ENCODE results near the gene PKD2L1. TPM values are rescaled to one million over a fixed set of nuclear protein-coding genes. Genes with fewer than 3 reads are reported as not detected.
A peak's percentile ranks its signal among the peaks of the same experiment; 100 is the strongest.

The PKD2L1 gene
- total and polyA plus RNA-seq, 10 of the 15 experiments (the other 5 are each of a cell fraction or from before 2014, with no cell fraction given), result 0.05 to 0.17 (median 0.08) TPM; not detected in 6

- TF ChIP-seq E2F8 (IDR thresholded peaks at IDR 0.05; ENCODE audit: low read depth, partially characterized antibody) (no peak), SIN3A (IDR thresholded peaks at IDR 0.05; ENCODE audit: low read depth, low read length) (0 out of 2 replicates have a peak, but pooled peaks have one; percentile 9), PAX8 (IDR thresholded peaks at IDR 0.05) (no peak), MEF2B (IDR thresholded peaks at IDR 0.05; ENCODE audit: partially characterized antibody, poor library complexity, severe bottlenecking) (no peak), SREBF1 (IDR thresholded peaks at IDR 0.05; ENCODE audit: low read length) (no peak), ZNF207 (IDR thresholded peaks at IDR 0.05; ENCODE audit: borderline replicate concordance) (0 out of 2 replicates have a peak, but pooled peaks have one; percentile 54), SMC3 (IDR thresholded peaks at IDR 0.05; ENCODE audit: borderline replicate concordance, low read length) (no peak), NFXL1 (IDR thresholded peaks at IDR 0.05; ENCODE audit: borderline replicate concordance) (no peak), NRF1 (conservative IDR thresholded peaks at IDR 0.05; ENCODE audit: low read depth, low read length) (0 out of 2 replicates have a peak, but pooled peaks have one; percentile 6), IRF4 (IDR thresholded peaks at IDR 0.05; ENCODE audit: low read depth, low read length) (no peak), RUNX3 (IDR thresholded peaks at IDR 0.05; ENCODE audit: low read length) (peak; percentile 52; the same call in 1 of the 2 replicates), FOXM1 (IDR thresholded peaks at IDR 0.05; ENCODE audit: low read depth, low read length) (no peak), PKNOX1 (IDR thresholded peaks at IDR 0.05) (no peak), GATAD2B (conservative IDR thresholded peaks at IDR 0.05; ENCODE audit: low read depth) (peak; percentile 52), BCLAF1 (IDR thresholded peaks at IDR 0.05) (no peak), EGR1 (IDR thresholded peaks at IDR 0.05; ENCODE audit: borderline replicate concordance in 1 of 2, low read depth in 2 of 2, low read length in 2 of 2) (peak in 1 of 2 experiments; percentile 5; a peak in 1 of 3 replicates), DPF2 (IDR thresholded peaks at IDR 0.05) (peak; percentile 8; the same call in 1 of the 2 replicates), SMAD5 (IDR thresholded peaks at IDR 0.05; ENCODE audit: low read depth) (no peak), PBX3 (IDR thresholded peaks at IDR 0.05; ENCODE audit: insufficient replicate concordance, low read depth, low read length) (no peak), ATF2 (IDR thresholded peaks at IDR 0.05; ENCODE audit: low read length) (no peak), MXI1 (IDR thresholded peaks at IDR 0.05; ENCODE audit: low read depth, low read length) (peak; percentile 62; the same call in 1 of the 2 replicates)
Measured at GRCh38 chr10:100346351-100346764, 16.3 kb upstream of the PKD2L1 start (continued).
